Naive B cell (primary cell): ENCODE data around the gene CHEK2. TPM values are rescaled to one million over a fixed set of nuclear protein-coding genes. Genes with fewer than 3 reads are reported as not detected.

Source experiments
- ATAC-seq, 2 donors: fragments of 150-1000 bp; cut with Tn5 transposase; 2 replicates each; pipeline ENCODE4 v1.10.0; 2021; ENCODE audit warnings: low read depth in 2 of 2, mild to moderate bottlenecking in 2 of 2, moderate library complexity in 2 of 2
- DNase-seq: peaks from one replicate; pipeline ENCODE4 v3.0.0; 2022
- H3K27ac Mint-ChIP-seq, 6 donors: one replicate each; pipeline ENCODE4 v1.8.0; 2020 to 2022; ENCODE audit warnings: mild to moderate bottlenecking in 6 of 6, mixed read lengths in 6 of 6, moderate library complexity in 5 of 6, inconsistent platforms in 2 of 6
- H3K27me3 Mint-ChIP-seq, 3 donors: one replicate each; pipeline ENCODE4 v1.8.0; 2021 to 2022; ENCODE audit warnings: mixed read lengths in 3 of 3, mild to moderate bottlenecking in 1 of 3
- H3K36me3 Mint-ChIP-seq, 2 donors: one replicate each; pipeline ENCODE4 v1.8.0; 2020 to 2022; ENCODE audit warnings: mixed read lengths in 2 of 2, inconsistent platforms in 1 of 2, mild to moderate bottlenecking in 1 of 2
- H3K4me1 Mint-ChIP-seq, 3 donors: one replicate each; pipeline ENCODE4 v1.8.0; 2020 to 2022; ENCODE audit warnings: mixed read lengths in 3 of 3, inconsistent platforms in 1 of 3, mild to moderate bottlenecking in 1 of 3, moderate library complexity in 1 of 3
- H3K4me3 Mint-ChIP-seq, 8 donors: one replicate each; pipeline ENCODE4 v1.8.0; 2020 to 2022; ENCODE audit warnings: mild to moderate bottlenecking in 8 of 8, mixed read lengths in 8 of 8, moderate library complexity in 8 of 8, inconsistent platforms in 2 of 8
- H3K9me3 Mint-ChIP-seq, 7 donors: one replicate each; pipeline ENCODE4 v1.8.0; 2020 to 2022; ENCODE audit warnings: mixed read lengths in 7 of 7, mild to moderate bottlenecking in 5 of 7, inconsistent platforms in 2 of 7, moderate library complexity in 1 of 7
- polyA plus RNA-seq, 6 donors: library from polyadenylated mRNA; unstranded; fragments of 300-500 nt; fragmentation: Illumina TruSeq; gene quantifications; one replicate each; pipeline ENCODE4 v1.2.3, GENCODE V29; 2021; ENCODE audit warnings: low read depth in 6 of 6

Gene CHEK2
- polyA plus RNA-seq = 10 to 100 TPM; 16.0 to 75.9 (median 21.9) TPM

DNA sequence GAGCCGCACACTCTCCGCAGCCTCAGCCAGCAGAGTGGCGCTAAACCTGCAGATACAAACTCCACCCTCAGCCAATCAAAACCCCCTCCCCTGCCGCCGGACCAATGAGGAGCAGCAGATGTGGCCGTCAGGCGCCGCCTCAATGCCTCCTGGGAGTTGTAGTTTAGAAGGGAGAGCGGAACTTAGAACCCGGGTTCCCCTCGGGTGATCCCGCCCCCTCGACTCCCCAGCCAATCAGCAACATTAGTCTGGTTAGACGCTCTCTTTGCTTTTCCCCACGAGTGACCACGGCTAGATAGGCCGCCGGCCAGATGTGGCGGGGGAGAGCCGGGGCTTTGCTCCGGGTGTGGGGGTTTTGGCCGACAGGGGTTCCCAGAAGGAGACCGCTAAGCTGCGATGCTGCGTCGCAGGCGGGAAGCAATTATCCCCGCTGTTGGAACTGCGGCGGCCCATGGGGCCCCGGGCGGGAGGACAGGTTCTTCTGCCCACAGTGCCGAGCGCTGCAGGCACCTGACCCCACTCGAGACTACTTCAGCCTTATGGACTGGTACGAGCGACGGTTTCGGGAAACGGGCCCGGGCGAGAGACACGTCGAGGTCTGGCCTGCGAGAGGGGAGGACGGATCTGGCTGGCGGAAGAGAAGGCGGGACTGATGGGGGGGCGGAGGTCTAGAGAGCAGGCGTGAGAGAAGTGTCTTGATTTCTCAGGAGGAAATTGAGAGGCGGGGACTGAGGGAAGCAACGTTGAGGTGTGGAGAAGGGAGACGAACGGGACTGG, at the start of gene CHEK2, which contains the start of gene HSCB:
TSS of gene CHEK2 (minus strand) at position 36 of the 777 bp plus-strand sequence. CDS start 7,099 bp downstream, outside the sequence.
TSS of gene HSCB (plus strand) at position 255 of the 777 bp plus-strand sequence. CDS start at position 312, 57 bp downstream.
- no peaks in the 10 kb centered on the region for H3K36me3 Mint-ChIP-seq
- peak; percentile 90 for ATAC-seq

DNA sequence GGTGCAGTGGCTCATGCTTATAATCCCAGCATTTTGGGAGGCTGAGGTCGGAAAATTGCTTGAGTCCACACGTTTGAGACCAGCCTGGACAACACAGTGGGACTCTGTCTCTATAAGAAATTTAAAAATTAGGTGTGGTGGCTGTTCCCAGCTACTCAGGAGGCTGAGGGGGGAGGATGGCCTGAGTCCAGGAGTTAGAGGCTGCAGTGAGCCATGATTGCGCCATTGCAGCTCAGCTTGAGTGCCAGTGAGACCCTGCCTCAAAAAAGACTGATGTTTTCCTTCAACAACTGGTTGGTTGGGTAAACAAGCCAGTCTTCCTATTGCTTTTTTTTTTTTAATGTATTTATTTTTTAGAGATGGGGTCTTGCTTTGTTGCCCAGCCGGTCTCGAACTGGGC, 49.5 kb upstream of the CHEK2 start:
- Mint-ChIP-seq H3K36me3 (peaks cover 7 to 10% of the 10 kb centered on the region in 2 donors), H3K27me3 (no peaks in the 10 kb centered on the region), H3K4me1 (peaks cover 17 to 46% (median 36%) of the 10 kb centered on the region in 3 donors), H3K4me3 (no peak overlapping the region), H3K27ac (peak overlapping the region in 3 of 6 donors; percentile 38 to 66 (median 59)), H3K9me3 (no peaks in the 10 kb centered on the region)
- ATAC-seq = no peak
- no peak for DNase-seq

More for the DNA sequence above, at the start of gene CHEK2, which contains the start of gene HSCB:
- H3K4me3 Mint-ChIP-seq = peak within 1 kb of the TSS; percentile 91 to 99 (median 97)
- H3K9me3 Mint-ChIP-seq = no peaks in the 10 kb centered on the region
- DNase-seq = peak; percentile 98
- H3K27me3 Mint-ChIP-seq = no peaks in the 10 kb centered on the region
- H3K4me1 Mint-ChIP-seq = peaks cover 22 to 44% (median 25%) of the 10 kb centered on the region in 3 donors
- peak within 1 kb of the TSS; percentile 77 to 98 (median 96) for H3K27ac Mint-ChIP-seq

DNA sequence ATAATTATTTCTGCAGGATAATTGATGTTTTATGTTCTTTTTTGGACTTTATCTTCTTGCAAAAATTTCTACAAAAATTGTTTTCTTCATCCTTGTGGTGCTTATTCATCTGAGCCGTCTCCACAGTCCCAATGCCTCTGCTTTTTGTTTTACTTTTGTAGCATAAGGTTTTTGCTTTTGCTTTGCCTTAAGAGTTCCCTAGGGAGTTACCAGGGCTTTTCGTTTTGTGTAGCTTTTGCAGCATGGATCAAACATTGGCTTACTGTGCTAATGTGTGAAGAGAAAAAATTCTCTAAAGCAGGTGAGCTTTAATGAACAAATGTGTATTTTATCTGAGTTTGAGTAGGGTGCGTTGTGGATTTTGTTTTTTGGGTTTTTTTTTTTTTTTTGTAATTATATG, 47.0 kb upstream of the CHEK2 start:
- H3K36me3 Mint-ChIP-seq = peaks cover 7 to 20% of the 10 kb centered on the region in 2 donors
- peaks cover 17 to 39% (median 25%) of the 10 kb centered on the region in 3 donors for H3K4me1 Mint-ChIP-seq
- H3K9me3 Mint-ChIP-seq = no peaks in the 10 kb centered on the region
- DNase-seq = no peak
- no peak overlapping the region for H3K4me3 Mint-ChIP-seq
- H3K27ac Mint-ChIP-seq = peak overlapping the region in 2 of 6 donors; percentile 25 to 27
- no peaks in the 10 kb centered on the region for H3K27me3 Mint-ChIP-seq
- ATAC-seq = no peak

DNA sequence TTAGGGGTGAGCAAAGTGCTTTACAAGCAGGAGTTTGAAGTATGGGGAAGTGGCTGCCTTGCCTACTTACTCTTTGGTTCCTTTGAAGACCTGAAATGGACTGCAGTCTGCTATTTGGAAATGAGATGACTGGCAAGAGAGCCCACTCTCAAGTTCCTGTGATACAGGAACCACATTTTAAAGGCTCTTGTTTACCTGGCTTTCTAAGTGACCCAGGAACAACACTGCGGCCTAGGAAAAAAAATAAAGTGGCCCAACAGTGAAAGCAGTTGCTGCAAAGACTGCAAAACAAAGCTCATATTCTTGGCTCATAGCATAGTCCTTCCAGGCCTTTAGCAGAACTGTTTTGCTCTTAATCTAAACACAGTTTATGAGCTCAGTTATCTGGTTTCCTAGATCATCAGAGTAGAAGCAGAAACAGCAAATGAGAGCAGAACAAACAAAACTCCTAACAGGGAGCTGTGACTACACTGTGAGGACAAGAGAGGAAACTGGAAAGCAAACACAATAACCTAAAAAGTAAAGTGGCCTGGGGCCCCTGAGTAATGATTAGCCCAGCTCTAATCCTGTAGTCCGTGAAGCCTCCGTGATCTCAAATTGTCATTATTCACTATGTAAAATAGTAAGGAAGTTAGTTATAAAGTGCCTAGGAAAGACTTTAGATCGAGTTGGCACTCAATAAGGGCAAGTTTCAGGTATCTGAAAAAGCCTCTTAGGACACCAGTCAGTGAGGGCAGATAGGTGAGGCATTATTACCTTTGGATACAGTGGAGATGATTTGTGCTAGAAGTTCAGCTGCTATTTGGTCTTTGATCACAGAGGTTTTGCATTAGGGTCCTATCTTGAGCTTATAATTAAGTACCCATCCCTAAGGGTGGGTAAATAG, 42.4 kb upstream of the CHEK2 start:
- Mint-ChIP-seq H3K27me3 (no peaks in the 10 kb centered on the region), H3K4me1 (peaks cover 11 to 15% (median 12%) of the 10 kb centered on the region in 3 donors), H3K4me3 (no peak overlapping the region), H3K9me3 (no peaks in the 10 kb centered on the region), H3K27ac (no peak overlapping the region), H3K36me3 (peaks cover 7 to 24% of the 10 kb centered on the region in 2 donors)
- DNase-seq (no peak), ATAC-seq (no peak)

DNA sequence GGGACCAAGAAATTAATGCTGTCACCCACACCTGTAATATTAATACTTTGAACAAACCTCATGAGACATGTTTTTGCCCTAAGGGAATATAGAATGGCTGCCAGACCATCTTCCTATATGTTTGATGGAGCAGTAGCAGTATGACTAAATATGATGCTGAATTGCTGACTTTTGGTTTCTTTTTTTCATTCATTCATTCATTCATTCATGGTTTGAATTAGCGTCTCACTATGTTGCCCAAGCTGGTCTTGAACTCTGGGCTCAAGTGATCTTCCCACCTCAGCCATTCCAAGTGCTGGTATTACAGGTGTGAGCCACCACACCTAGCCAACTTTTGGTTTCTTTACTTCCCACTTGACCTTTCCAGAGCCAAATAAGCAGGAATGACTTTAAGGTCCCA, 38.7 kb upstream of the CHEK2 start:
- DNase-seq = no peak
- Mint-ChIP-seq H3K4me1 (peaks cover 7 to 29% (median 23%) of the 10 kb centered on the region in 3 donors), H3K27ac (peak overlapping the region in 2 of 6 donors; percentile 28 to 71), H3K4me3 (no peak overlapping the region), H3K9me3 (no peaks in the 10 kb centered on the region), H3K27me3 (no peaks in the 10 kb centered on the region), H3K36me3 (peaks cover 0 to 11% of the 10 kb centered on the region in 2 donors)
- ATAC-seq = no peak

DNA sequence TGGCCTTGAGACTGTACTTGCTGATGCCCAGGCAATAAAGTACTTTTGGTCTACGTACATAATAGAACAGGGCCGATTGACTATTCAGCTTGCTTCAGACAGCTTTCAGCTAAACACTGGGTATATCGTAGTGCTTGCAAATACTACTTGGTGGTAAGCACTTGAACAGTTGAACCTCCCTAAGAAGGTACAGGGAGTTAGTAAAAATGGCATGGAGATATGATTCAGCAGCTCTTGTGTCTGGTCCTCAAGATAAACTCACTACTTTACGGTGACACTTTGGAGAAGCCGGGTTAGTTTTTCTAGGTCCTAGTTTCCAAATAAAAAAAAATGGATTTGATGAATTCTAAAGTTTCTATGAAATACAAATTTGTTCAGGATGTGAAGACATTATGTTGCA, 38.2 kb upstream of the CHEK2 start:
- Mint-ChIP-seq H3K27ac (peak overlapping the region in 1 of 6 donors; percentile 6), H3K27me3 (no peaks in the 10 kb centered on the region), H3K4me3 (no peak overlapping the region), H3K9me3 (no peaks in the 10 kb centered on the region), H3K4me1 (peaks cover 8 to 32% (median 28%) of the 10 kb centered on the region in 3 donors), H3K36me3 (peaks cover 0 to 11% of the 10 kb centered on the region in 2 donors)
- DNase-seq (no peak), ATAC-seq (no peak)

DNA sequence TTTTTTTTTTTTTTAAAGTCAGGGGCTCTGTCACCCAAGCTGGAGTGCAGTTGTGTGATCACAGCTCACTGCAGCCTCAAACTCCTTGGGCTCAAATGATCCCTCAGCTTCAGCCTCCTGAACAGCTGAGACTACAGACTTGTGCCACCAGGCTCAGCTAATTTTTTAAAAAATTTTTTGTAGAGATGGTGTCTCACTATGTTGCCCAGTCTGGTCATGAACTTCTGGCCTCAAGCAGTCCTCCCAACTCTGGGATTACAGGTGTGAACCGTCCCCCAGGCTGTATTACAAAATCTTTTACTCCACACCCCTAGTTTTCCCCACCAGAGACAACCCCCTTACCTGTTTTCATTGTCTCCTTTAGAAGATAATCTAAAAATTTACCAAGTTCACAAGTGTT, 32.8 kb upstream of the CHEK2 start:
- H3K9me3 Mint-ChIP-seq = peaks cover 0 to 2% (median 0%) of the 10 kb centered on the region in 7 donors
- DNase-seq (no peak), ATAC-seq (no peak)
- H3K36me3 Mint-ChIP-seq = peaks cover 0 to 7% of the 10 kb centered on the region in 2 donors
- peaks cover 17 to 49% (median 31%) of the 10 kb centered on the region in 3 donors for H3K4me1 Mint-ChIP-seq
- H3K4me3 Mint-ChIP-seq = peak overlapping the region; percentile 63 to 95 (median 92)
- peak overlapping the region in 4 of 6 donors; percentile 49 to 79 (median 54) for H3K27ac Mint-ChIP-seq
- H3K27me3 Mint-ChIP-seq = no peaks in the 10 kb centered on the region

DNA sequence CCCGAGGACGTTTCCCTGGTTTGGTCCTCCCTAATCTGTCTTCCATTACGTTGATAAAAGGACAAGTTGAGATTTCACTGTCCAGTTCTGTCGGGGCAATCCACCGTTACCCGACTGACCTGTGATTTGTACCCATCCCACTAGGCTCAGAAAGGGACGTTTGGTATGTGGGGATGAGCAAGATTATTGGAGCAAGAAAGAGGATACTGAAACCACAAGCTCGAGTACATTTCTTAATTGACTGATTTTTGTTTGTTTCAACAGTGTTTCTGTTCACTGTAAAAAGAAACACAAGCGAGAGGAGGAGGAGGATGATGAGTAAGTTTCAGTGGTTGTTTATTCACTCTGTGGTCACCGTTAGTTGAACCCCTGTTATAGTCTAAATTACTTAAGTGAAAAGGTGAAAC, 31.8 kb upstream of the CHEK2 start:
- peaks cover 17 to 49% (median 31%) of the 10 kb centered on the region in 3 donors for H3K4me1 Mint-ChIP-seq
- DNase-seq = no peak
- H3K36me3 Mint-ChIP-seq = peaks cover 0 to 7% of the 10 kb centered on the region in 2 donors
- no peaks in the 10 kb centered on the region for H3K27me3 Mint-ChIP-seq
- H3K27ac Mint-ChIP-seq = peak overlapping the region; percentile 93 to 96 (median 94)
- H3K9me3 Mint-ChIP-seq = peaks cover 0 to 8% (median 1%) of the 10 kb centered on the region in 7 donors
- ATAC-seq = no peak
- H3K4me3 Mint-ChIP-seq = peak overlapping the region; percentile 84 to 97 (median 94)

DNA sequence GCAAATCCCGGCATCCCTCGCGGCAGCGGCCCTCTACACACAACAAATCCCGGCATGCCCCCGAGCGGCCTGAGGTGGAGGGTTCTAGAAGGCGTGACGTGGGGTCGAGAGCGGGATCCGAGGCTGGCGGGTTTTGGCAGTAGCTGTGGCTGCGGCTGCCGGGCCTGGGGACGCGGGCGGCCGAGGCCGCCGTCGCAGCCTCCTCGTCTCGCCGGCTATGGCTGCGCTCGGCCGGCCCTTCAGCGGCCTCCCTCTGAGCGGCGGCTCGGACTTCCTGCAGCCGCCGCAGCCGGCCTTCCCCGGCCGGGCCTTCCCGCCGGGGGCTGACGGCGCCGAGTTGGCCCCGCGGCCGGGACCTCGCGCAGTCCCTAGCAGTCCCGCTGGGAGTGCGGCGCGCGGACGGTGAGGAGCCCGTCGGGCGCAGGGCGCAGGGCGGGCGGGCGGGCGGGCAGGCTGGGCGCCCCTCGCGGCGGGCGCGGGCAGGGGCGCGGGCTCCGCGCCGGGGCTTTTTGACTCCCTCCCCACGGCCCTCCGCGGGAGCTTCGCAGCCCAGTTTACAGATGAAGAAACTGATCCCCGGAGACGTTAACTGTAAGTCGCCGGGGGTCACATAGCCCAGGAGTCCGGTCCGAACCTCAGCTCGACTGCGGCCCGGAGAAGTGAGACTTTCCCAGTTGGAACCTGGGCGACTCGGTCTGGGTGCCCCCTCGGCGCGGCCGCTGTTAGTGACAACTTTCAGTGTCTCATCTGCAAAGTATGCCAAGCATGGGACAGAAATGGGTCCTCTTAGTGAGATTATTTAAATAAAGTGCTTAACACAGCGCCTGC, 31.2 kb upstream of the CHEK2 start, which contains the start of gene CCDC117:
TSS of gene CCDC117 (plus strand) at position 63 of the 828 bp plus-strand sequence. CDS start at position 218, 155 bp downstream.
- H3K9me3 Mint-ChIP-seq = peaks cover 0 to 8% (median 1%) of the 10 kb centered on the region in 7 donors
- peak within 1 kb of the TSS; percentile 89 to 97 (median 94) for H3K4me3 Mint-ChIP-seq
- peaks cover 17 to 45% (median 31%) of the 10 kb centered on the region in 3 donors for H3K4me1 Mint-ChIP-seq
- DNase-seq = peak; percentile 90
- H3K36me3 Mint-ChIP-seq = peaks cover 0 to 7% of the 10 kb centered on the region in 2 donors
- H3K27me3 Mint-ChIP-seq = no peaks in the 10 kb centered on the region
- peak within 1 kb of the TSS; percentile 93 to 97 (median 96) for H3K27ac Mint-ChIP-seq
- peak; percentile 90 for ATAC-seq

DNA sequence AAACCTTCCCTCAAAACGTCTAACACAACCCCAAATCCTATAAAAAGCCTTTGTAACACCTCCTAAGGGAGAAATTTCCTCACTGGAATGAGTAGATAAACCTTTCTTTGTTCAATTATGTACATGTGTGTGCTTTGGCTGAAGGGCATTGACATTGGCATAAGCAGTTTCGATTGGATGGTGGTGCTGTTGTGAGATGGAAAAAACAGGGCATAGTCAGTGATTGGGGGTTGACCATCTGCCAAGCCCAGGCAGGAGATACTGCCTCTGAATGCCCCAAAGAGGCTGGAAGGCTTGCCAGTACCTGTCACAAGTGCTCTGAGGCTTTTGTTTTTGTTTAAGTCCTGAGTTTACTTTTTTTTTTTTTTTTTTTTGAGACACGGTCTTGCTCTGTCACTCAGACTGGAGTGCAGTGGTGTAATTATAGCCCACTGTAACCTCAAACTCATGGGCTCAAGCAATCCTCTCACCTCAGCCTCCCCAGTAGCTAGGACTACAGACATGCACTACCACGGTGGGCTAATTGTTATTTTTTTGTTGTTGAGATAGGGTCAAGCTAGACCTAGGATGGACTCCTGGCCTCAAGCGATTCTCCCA, 29.7 kb upstream of the CHEK2 start:
- Mint-ChIP-seq H3K4me1 (peaks cover 17 to 34% (median 27%) of the 10 kb centered on the region in 3 donors), H3K9me3 (peaks cover 0 to 8% (median 1%) of the 10 kb centered on the region in 7 donors), H3K27me3 (no peaks in the 10 kb centered on the region), H3K36me3 (peaks cover 0 to 7% of the 10 kb centered on the region in 2 donors), H3K4me3 (peak overlapping the region in 3 of 8 donors; percentile 42 to 94 (median 74)), H3K27ac (peak overlapping the region in 2 of 6 donors; percentile 24 to 44)
- no peak for ATAC-seq
- DNase-seq = no peak

DNA sequence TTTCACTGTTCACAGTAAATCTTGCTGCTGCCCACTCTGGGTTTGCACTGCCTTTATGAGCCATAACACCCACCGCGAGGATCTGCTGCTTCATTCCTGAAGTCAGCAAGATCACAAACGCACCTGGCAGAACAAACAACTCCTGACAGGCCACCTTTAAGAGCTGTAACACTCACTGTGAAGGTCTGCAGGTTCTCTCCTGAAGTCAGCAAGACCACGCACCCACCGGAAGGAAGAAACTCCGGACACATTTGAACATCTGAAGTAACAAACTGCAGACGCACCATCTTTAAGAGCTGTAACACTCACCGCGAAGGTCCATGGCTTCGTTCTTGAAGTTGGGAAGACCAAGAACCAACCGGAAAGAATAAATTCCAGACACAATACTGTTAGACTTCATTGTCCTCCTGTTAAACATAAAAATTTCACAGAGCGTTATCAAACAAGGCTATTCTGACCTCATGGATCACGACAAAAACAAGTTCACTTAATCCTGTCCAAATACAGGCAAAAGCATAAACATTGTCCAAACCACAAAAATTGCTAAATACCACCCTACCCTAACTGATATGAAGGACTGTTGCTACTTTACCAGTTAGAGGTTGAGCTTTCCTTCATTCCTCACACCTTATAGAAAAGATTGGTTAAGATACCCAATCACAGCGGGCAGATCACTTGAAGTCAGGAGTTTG, 27.9 kb upstream of the CHEK2 start:
- H3K4me1 Mint-ChIP-seq = peaks cover 9 to 17% (median 10%) of the 10 kb centered on the region in 3 donors
- no peak for DNase-seq
- no peak for ATAC-seq
- H3K9me3 Mint-ChIP-seq = peaks cover 0 to 8% (median 1%) of the 10 kb centered on the region in 7 donors
- H3K36me3 Mint-ChIP-seq = peaks cover 0 to 7% of the 10 kb centered on the region in 2 donors
- peak overlapping the region in 2 of 8 donors; percentile 14 to 38 for H3K4me3 Mint-ChIP-seq
- H3K27me3 Mint-ChIP-seq = no peaks in the 10 kb centered on the region
- H3K27ac Mint-ChIP-seq = peak overlapping the region in 2 of 6 donors; percentile 40 to 73
